K562 (cell line): Measurements from ENCODE around the gene NIPAL1. TPM values are rescaled to one million over a fixed set of nuclear protein-coding genes. Genes with fewer than 3 reads are reported as not detected.

ENCODE experiments used
- ATAC-seq: fragments of 200-7000 bp; cut with Tn5 transposase; 3 replicates; pipeline ENCODE4 v1.9.1; 2020; ENCODE audit warnings: moderate library complexity
- BruUV-seq: library from RNA; stranded (reverse); fragments of 400-500 nt; replicated peaks from 2 replicates; lab custom pipeline; 2021; lab: Mats Ljungman, UMichigan
- CTCF ChIA-PET: fragments of 300-600 bp; formaldehyde crosslinking; extraction: SDS; loops from one replicate; lab custom pipeline; 2021; ENCODE audit warnings: low intra/inter-chr PET ratio; lab: Yijun Ruan, JAX
- POLR2A ChIA-PET: fragments of 300-600, 350-650 bp; sonication (Branson Sonifier 250); formaldehyde crosslinking; extraction: SDS; loops from one replicate; lab custom pipeline; 2021; ENCODE audit warnings: antibody characterized with exemption, inconsistent platforms; lab: Yijun Ruan, JAX
- DNase-seq, 4 experiments: peaks; one replicate each; pipeline versions ENCODE4 v3.0.0 to v3.0.0-alpha.2; 2011 to 2018; ENCODE audit warnings: low spot score in 3 of 4, mixed read lengths in 3 of 4; ENCODE audit errors: extremely low read depth in 1 of 4
- FAIRE-seq: peaks from 2 replicates; lab custom pipeline; 2011; peaks lifted over from hg19 to GRCh38; lab: Jason Lieb, UNC
- H2AFZ ChIP-seq: 2 replicates; pipeline ENCODE4 v1.6.0; 2011; ENCODE audit warnings: low read depth, low read length, control low read depth, inconsistent platforms
- H3K27ac ChIP-seq: fragments of 200-600 bp; 3 replicates; pipeline ENCODE4 v1.8.0; 2011; ENCODE audit warnings: low read depth, mild to moderate bottlenecking, control low read depth, inconsistent platforms, low read length, moderate library complexity, mixed read lengths; ENCODE audit errors: extremely low read depth
- H3K27me3 ChIP-seq, 2 experiments: fragments of 300-600 bp in 1 of 2; 2 replicates in 1 of 2; 3 replicates in 1 of 2; pipeline versions ENCODE4 v1.6.0 to v1.8.0; 2011; ENCODE audit warnings: inconsistent platforms in 2 of 2, low read length in 2 of 2, mild to moderate bottlenecking in 1 of 2, mixed read lengths in 1 of 2, moderate library complexity in 1 of 2; ENCODE audit not compliant: control insufficient read depth in 2 of 2, insufficient read depth in 2 of 2
- H3K36me3 ChIP-seq: fragments of 300-600 bp; 3 replicates; pipeline ENCODE4 v1.8.0; 2011; ENCODE audit warnings: mild to moderate bottlenecking, low read length, inconsistent platforms; ENCODE audit not compliant: control insufficient read depth, insufficient read depth
- H3K4me1 ChIP-seq, 2 experiments: fragments of 200-600 bp in 1 of 2; replicated peaks in 1 of 2; 2 replicates in 1 of 2; 3 replicates in 1 of 2; pipeline versions ENCODE4 v1.5.1 to v1.8.0; 2011; ENCODE audit warnings: inconsistent platforms in 2 of 2, low read length in 2 of 2, mild to moderate bottlenecking in 1 of 2, mixed read lengths in 1 of 2, moderate library complexity in 1 of 2; ENCODE audit not compliant: control insufficient read depth in 2 of 2, insufficient read depth in 2 of 2
- H3K4me2 ChIP-seq: 2 replicates; pipeline ENCODE4 v1.6.1; 2011; ENCODE audit warnings: low read length, control low read depth, inconsistent platforms, mixed read lengths; ENCODE audit not compliant: insufficient read depth
- H3K4me3 ChIP-seq: fragments of 200-600 bp; sonication (generic), shearing (Covaris generic); 2 replicates; pipeline ENCODE4 v1.5.1; 2016; ENCODE audit warnings: control low read depth, inconsistent platforms
- H3K79me2 ChIP-seq: fragments of 200-600 bp; 3 replicates; pipeline ENCODE4 v1.8.0; 2011; ENCODE audit warnings: low read length, inconsistent platforms; ENCODE audit not compliant: control insufficient read depth, insufficient read depth
- H3K9ac ChIP-seq, 2 experiments: 2 replicates each; pipeline versions ENCODE4 v1.6.0 to v1.6.1; 2011; ENCODE audit warnings: low read depth in 2 of 2, low read length in 2 of 2, control low read depth in 1 of 2, inconsistent platforms in 1 of 2, mild to moderate bottlenecking in 1 of 2, mixed read lengths in 1 of 2; ENCODE audit not compliant: insufficient read depth in 1 of 2
- H3K9me1 ChIP-seq: one replicate; pipeline ENCODE4 v1.6.0; 2011; ENCODE audit warnings: inconsistent platforms, mild to moderate bottlenecking, low read length, moderate library complexity; ENCODE audit not compliant: control insufficient read depth, insufficient read depth
- H3K9me3 ChIP-seq: replicated peaks from 2 replicates; pipeline ENCODE4 v1.5.1; 2011; ENCODE audit warnings: low read depth, low read length, inconsistent platforms; ENCODE audit not compliant: control insufficient read depth, insufficient read depth
- H4K20me1 ChIP-seq: replicated peaks from 2 replicates; pipeline ENCODE4 v1.6.1; 2011; ENCODE audit warnings: low read length, inconsistent platforms, mixed read lengths; ENCODE audit not compliant: control insufficient read depth, insufficient read depth
- DPF2 ChIP-seq: fragments of 450-650 bp; IDR thresholded peaks from 2 replicates; pipeline ENCODE4 v1.6.1; 2016
- E2F3 ChIP-seq: fragments of 250-450 bp; sonication (Bioruptor Pico); IDR thresholded peaks from 2 replicates; pipeline ENCODE4 v1.4.0; 2020; ENCODE audit warnings: mild to moderate bottlenecking
- POU5F1 ChIP-seq: fragments of 150-350 bp; IDR thresholded peaks from 2 replicates; pipeline ENCODE4 v1.6.1; 2014; ENCODE audit warnings: borderline replicate concordance, low read length, low read depth, mild to moderate bottlenecking; ENCODE audit not compliant: partially characterized antibody
- PTTG1 ChIP-seq: fragments of 450-650 bp; IDR thresholded peaks from 2 replicates; pipeline ENCODE4 v1.6.1; 2016; ENCODE audit warnings: low read depth, mild to moderate bottlenecking, missing genetic modification characterization, missing compliant biosample characterization
- RHOXF2B ChIP-seq: fragments of 250-450 bp; sonication (Bioruptor Pico); conservative IDR thresholded peaks from 2 replicates; pipeline ENCODE4 v1.5.1; 2021
- SMC3 ChIP-seq: conservative IDR thresholded peaks from 2 replicates; pipeline ENCODE4 v1.6.1; 2011; ENCODE audit warnings: low read depth, low read length, improper control_type of control experiment; ENCODE audit not compliant: insufficient read depth
- SNAPC5 ChIP-seq: fragments of 250-450 bp; sonication (Bioruptor Pico); IDR thresholded peaks from 2 replicates; pipeline ENCODE4 v1.8.0; 2021; ENCODE audit warnings: moderate library complexity, mild to moderate bottlenecking, inconsistent platforms
- ZNF175 ChIP-seq: fragments of 200-800 bp; sonication (Bioruptor generic); IDR thresholded peaks from 2 replicates; pipeline ENCODE4 v1.6.1; 2016; ENCODE audit warnings: low read depth, mild to moderate bottlenecking, missing genetic modification characterization, missing compliant biosample characterization
- ZNF184 ChIP-seq: sonication (generic); formaldehyde crosslinking; IDR thresholded peaks from 2 replicates; pipeline ENCODE4 v1.5.0; 2020; ENCODE audit warnings: missing genetic modification reagents
- ZNF707 ChIP-seq: fragments of 250-450 bp; sonication (Bioruptor Pico); conservative IDR thresholded peaks from 2 replicates; pipeline ENCODE4 v1.8.0; 2022; ENCODE audit warnings: inconsistent platforms, mild to moderate bottlenecking, moderate library complexity
- WGBS: fragments of 100-300 bp; shearing (Covaris generic); methylation state at CpG from one replicate; pipeline ENCODE4 v1.1.6; 2016; ENCODE audit warnings: low coverage, mixed read lengths; ENCODE audit not compliant: insufficient coverage; ENCODE audit errors: missing lambda C conversion rate; 5-methylcytosine and 5-hydroxymethylcytosine counted together
- in situ Hi-C: fragments of 300-500 bp; cut with MboI; formaldehyde crosslinking; loops from 4 replicates; pipeline ENCODE4 v1.15.0; 2018; ENCODE audit warnings: inconsistent platforms, mixed read lengths
- intact Hi-C: fragments of 100-400 bp; cut with micrococcal nuclease; formaldehyde crosslinking; loops from 2 replicates; pipeline ENCODE4 v1.14.2; 2022
- polyA plus RNA-seq, 8 experiments: library from polyadenylated mRNA; depleted of rRNA in 4 of 8; stranded (reverse) in 5 of 8; unstranded in 3 of 8; fragments of >200 nt; fragmentation: Nextera tagmentation in 2 of 8; fragmentation: Illumina TruSeq in 1 of 8; extraction: Ambion mirVana in 2 of 8; extraction: Trizol in 1 of 8; gene quantifications; 2 replicates each; pipeline versions ENCODE4 v1.2.1 to v1.2.3, GENCODE V29; 2011 to 2014; ENCODE audit warnings: inconsistent platforms in 1 of 8, missing spikeins in 1 of 8
- total RNA-seq, 7 experiments: library from RNA; depleted of rRNA in 6 of 7; stranded (reverse); fragments of >200 nt in 6 of 7; fragmentation: Illumina TruSeq in 2 of 7; extraction: Trizol in 2 of 7; gene quantifications; 2 replicates each; pipeline versions ENCODE4 v1.2.1 to v1.2.3, GENCODE V29; 2011 to 2021; ENCODE audit warnings: low replicate concordance in 1 of 7
- TF ChIP-seq, protein P1 (sequence below), 3 experiments: fragments of 200-800 bp in 1 of 3; sonication (Bioruptor generic) in 1 of 3; sonication (generic) in 1 of 3; formaldehyde crosslinking in 1 of 3; IDR thresholded peaks; 2 replicates each; pipeline versions ENCODE4 v1.6.1 to v1.8.0; 2016 to 2022; ENCODE audit warnings: mild to moderate bottlenecking in 2 of 3, missing compliant biosample characterization in 2 of 3, missing genetic modification characterization in 2 of 3, missing genetic modification reagents in 1 of 3
- TF ChIP-seq, protein P2 (sequence below): sonication (generic); formaldehyde crosslinking; IDR thresholded peaks from 2 replicates; pipeline ENCODE4 v1.8.0; 2023; ENCODE audit warnings: missing genetic modification reagents, mild to moderate bottlenecking, borderline replicate concordance
- TF ChIP-seq, protein P3 (sequence below): fragments of 250-450 bp; sonication (Bioruptor Pico); IDR thresholded peaks from 2 replicates; pipeline ENCODE4 v1.8.0; 2022; ENCODE audit warnings: moderate library complexity, mild to moderate bottlenecking, inconsistent platforms

NIPAL1 gene
- total and polyA plus RNA-seq, 9 of the 15 experiments (the other 6 are each of a cell fraction or from before 2014, with no cell fraction given): 0.03 to 0.43 (median 0.25) TPM

- in situ Hi-C loops (loop anchor here (10.0 kb wide), 1 partner anchor 401 kb away; no protein-coding TSS in a partner anchor), intact Hi-C loops (loop anchor here (2.0 to 5.0 kb wide), 5 partner anchors 44 to 379 kb away; partner anchors contain the start of genes CNGA1 and NIPAL1)
- Histone ChIP-seq H2AFZ (no peak overlapping the region), H3K79me2 (no peaks in the 10 kb centered on the region), H3K27me3 (no peaks in the 10 kb centered on the region), H3K4me1 (no peaks in the 10 kb centered on the region), H3K36me3 (no peaks in the 10 kb centered on the region), H3K9me3 (no peaks in the 10 kb centered on the region), H3K4me3 (no peak overlapping the region), H3K4me2 (no peak overlapping the region), H3K27ac (no peak overlapping the region), H3K9ac (no peak overlapping the region), H3K9me1 (no peaks in the 10 kb centered on the region), H4K20me1 (no peaks in the 10 kb centered on the region)
- no peak for FAIRE-seq
- no peak for DNase-seq
- POLR2A ChIA-PET: no interaction called here
- WGBS: 13% methylated on average over 8 of the region's 8 CpGs
- no peak for ATAC-seq
- CTCF ChIA-PET: interaction anchor here (1.2 to 1.3 kb wide), 2 partner anchors 83 to 381 kb away, joined by 3 to 6 read pairs; no protein-coding TSS in a partner anchor
- no TSS peak for BruUV-seq
- TF ChIP-seq ZNF175: no peak
- no peak for TF ChIP-seq SMC3
- TF ChIP-seq ZNF707 (CRISPR knock-in tag): no peak
- no peak for TF ChIP-seq E2F3
- no peak for TF ChIP-seq RHOXF2B (CRISPR knock-in tag)
- no peak for TF ChIP-seq DPF2
- TF ChIP-seq, protein P1, sequence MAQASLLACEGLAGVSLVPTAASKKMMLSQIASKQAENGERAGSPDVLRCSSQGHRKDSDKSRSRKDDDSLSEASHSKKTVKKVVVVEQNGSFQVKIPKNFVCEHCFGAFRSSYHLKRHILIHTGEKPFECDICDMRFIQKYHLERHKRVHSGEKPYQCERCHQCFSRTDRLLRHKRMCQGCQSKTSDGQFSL (CRISPR knock-in tag; IDR thresholded peaks at IDR 0.05): no peak
- TF ChIP-seq, protein P1 (tag; IDR thresholded peaks at IDR 0.05): no peak
- TF ChIP-seq SNAPC5: no peak
- TF ChIP-seq POU5F1: no peak
- no peak for TF ChIP-seq ZNF184 (CRISPR knock-in tag)
- TF ChIP-seq, protein P2, sequence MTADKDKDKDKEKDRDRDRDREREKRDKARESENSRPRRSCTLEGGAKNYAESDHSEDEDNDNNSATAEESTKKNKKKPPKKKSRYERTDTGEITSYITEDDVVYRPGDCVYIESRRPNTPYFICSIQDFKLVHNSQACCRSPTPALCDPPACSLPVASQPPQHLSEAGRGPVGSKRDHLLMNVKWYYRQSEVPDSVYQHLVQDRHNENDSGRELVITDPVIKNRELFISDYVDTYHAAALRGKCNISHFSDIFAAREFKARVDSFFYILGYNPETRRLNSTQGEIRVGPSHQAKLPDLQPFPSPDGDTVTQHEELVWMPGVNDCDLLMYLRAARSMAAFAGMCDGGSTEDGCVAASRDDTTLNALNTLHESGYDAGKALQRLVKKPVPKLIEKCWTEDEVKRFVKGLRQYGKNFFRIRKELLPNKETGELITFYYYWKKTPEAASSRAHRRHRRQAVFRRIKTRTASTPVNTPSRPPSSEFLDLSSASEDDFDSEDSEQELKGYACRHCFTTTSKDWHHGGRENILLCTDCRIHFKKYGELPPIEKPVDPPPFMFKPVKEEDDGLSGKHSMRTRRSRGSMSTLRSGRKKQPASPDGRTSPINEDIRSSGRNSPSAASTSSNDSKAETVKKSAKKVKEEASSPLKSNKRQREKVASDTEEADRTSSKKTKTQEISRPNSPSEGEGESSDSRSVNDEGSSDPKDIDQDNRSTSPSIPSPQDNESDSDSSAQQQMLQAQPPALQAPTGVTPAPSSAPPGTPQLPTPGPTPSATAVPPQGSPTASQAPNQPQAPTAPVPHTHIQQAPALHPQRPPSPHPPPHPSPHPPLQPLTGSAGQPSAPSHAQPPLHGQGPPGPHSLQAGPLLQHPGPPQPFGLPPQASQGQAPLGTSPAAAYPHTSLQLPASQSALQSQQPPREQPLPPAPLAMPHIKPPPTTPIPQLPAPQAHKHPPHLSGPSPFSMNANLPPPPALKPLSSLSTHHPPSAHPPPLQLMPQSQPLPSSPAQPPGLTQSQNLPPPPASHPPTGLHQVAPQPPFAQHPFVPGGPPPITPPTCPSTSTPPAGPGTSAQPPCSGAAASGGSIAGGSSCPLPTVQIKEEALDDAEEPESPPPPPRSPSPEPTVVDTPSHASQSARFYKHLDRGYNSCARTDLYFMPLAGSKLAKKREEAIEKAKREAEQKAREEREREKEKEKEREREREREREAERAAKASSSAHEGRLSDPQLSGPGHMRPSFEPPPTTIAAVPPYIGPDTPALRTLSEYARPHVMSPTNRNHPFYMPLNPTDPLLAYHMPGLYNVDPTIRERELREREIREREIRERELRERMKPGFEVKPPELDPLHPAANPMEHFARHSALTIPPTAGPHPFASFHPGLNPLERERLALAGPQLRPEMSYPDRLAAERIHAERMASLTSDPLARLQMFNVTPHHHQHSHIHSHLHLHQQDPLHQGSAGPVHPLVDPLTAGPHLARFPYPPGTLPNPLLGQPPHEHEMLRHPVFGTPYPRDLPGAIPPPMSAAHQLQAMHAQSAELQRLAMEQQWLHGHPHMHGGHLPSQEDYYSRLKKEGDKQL: no peak
- TF ChIP-seq, protein P3, sequence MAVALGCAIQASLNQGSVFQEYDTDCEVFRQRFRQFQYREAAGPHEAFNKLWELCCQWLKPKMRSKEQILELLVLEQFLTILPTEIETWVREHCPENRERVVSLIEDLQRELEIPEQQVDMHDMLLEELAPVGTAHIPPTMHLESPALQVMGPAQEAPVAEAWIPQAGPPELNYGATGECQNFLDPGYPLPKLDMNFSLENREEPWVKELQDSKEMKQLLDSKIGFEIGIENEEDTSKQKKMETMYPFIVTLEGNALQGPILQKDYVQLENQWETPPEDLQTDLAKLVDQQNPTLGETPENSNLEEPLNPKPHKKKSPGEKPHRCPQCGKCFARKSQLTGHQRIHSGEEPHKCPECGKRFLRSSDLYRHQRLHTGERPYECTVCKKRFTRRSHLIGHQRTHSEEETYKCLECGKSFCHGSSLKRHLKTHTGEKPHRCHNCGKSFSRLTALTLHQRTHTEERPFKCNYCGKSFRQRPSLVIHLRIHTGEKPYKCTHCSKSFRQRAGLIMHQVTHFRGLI (CRISPR knock-in tag): no peak
- no peak for TF ChIP-seq PTTG1 (tag)
Measured at GRCh38 chr4:48085821-48086589, 69.4 kb downstream of the NIPAL1 start.
